ENCODE measurements around the gene TMEM116.

TMEM116 gene

DNA sequence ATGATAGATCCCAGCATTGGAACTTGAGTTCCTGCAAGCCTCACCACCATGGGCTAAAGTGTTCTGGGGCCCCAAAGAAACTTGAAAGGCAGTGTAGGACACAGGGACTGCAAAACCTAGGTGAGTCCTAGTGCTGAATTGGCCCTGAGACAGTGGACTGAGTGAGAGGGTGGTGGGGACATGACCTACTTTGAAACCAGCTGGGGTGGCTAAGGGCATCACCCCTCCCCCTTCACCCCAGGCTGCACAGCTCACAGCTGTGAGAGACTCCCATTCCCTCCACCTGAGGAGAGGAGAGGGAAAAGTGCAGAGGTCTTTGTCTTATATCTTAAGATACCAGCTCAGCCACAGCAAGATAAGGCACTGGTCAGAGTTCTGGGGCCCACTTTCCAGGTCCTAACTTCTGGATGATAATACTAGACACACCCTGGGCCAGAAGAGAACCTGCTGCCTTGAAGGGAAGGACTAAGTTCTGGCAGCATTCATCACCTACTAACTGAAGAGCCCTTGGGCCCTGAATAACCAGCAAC is 108.5 kb downstream of the TMEM116 start:
- no peak for DNase-seq

DNA sequence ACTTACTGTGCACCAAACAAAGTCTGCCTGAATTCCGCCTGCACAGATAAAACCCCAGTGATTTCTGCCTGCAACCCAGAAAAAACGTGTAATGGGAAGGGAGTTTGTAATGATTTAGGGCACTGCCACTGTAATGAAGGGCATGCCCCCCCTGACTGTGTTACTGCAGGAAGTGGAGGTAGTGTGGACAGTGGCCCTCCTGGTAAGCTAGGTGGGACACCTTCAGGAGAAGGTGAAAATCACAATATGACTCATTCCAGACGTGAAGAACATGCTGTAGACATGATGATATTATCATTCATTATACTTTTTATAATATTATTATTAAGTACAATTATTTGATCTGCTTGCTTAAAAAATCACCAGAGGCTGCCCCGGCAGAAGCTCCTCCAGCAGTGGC is 111.8 kb downstream of the TMEM116 start:
- no peak for DNase-seq

DNA sequence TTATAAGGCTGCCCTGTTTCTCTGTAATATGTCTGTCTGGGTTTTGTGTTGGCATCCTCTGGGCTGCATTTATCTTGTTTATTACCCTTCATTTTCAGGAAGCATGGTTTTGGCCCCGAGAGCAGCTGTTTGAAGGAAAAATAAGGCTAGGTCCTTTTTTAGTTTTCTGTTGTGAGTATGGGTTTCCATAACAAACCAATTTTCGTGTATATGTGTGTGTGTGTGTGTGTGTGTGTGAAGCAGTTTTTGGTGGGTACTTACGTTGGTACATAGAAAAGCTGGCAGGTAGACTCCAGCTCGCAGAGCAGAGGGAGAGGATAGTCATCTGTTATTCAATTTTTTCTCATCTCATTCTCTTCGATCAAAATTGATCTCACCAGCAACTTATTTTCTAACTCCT is 118.4 kb downstream of the TMEM116 start:
- DNase-seq = no peak

DNA sequence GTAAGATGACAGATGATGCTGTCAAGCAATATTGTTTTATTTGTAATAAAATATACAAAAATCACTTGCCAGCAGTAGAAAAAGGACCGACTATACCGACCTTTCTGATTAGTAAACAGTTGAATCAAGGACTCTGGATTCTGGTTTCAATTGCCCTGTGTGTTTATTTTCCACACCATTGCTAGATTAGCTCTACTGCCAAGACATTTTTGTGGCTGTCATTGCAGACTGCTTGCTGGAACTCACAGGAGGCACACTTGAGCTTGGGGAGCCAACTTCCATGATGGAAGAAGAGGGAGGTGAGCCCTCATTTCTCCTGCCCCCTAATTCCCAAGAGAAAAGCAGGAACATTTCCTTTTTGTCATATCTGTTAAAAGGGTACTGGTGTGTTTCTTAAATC is 119.7 kb downstream of the TMEM116 start:
- no peak for DNase-seq

DNA sequence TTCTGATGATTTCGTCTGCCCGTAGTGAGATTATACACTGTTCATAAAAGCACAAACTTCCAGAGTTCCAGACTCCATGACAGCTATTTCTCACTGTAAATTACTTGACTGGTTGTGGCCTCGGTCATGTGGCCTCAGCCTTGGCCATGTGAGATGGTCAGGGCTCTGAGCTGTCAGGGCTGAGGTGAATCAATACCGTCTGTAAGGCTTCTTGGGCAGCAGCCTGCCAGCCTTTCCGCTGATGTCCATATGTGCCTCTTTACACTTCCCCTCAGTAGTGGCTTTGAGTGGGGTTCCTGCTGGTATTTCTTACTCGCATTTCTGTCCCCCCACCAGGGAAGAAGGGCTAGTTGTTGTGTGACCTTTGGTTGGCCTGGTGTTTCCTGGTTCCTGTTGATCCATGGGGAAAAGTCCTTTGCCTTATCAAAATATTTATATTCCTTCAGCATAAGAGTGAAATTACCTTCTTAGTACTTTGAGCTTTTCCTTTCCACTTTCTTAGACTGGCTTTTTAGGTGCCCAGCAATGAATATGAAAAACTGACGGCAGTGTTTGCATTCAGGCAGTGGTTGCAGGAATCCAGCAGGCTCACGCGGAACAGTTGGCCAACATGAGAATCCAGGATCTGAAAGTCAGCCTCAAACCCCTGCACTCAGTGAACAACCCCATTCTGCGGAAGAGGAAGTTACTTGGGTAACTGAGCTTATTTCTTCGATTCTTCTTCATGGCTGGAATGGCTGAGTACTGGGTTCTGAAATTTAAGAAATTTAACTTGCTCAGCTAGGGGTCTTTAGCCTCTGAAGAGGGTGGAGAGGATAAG is 124.8 kb downstream of the TMEM116 start:
- peak in 1 of 56 donors; percentile 3 for DNase-seq

DNA sequence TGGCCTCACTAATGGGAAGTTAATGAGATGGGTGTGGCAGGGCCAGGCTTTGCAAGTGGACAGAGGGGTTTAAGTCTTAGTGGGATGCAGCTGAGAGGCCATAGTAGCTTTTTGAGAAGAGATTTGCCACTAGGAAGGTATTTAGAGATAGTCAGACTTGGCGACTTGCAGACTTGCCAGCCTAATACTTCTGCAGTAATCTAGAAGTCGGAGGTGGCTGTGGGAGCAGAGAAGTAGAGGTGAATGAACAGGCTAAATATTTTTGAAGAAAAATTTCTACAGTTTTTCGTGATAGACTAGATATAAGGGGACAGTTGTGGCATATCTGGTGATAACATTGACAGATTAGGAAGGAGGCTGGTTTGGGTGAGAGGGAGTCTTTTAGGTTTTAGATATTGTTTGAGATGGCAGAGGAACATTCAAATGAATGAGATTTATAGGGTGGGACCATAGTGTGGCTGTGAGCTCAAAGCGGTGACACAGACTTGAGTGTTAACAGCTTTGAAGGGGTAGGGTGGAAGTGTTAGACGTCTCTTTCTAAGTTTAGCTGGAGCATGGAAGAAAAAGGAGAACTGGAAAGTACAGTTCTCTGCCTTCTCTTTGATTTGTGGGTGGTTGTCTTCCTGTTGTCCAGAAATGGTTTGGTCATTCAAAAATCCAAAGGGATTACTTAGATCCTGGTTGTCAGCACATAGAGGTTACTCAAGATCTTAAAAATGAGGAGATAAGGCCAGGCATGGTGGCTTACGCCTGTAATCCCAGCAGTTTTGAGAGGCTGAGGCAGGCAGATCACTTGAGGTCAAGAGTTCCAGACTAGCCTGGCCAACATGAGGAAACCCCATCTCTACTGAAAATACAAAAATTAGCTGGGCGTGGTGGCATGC is 126.1 kb downstream of the TMEM116 start:
- DNase-seq = no peak

DNA sequence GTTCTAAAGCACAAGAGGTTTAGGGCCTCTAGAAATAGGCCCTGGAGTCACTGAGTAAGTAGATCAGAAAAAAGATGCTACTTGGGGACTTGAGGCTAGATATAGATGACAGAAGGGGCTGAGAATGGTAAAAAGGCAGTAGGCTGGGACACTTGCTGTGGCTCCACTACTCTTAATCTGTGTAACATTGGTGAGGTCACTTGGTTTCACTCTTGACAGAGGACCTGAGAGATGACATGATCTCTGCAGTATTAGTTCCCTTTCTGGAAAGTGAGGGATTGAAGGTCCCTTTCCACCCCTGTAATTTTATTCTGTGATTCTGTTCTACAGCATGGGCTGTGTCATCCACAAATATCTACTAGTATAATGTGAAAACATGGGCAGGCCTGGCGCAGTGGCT is 131.2 kb downstream of the TMEM116 start:
- DNase-seq = no peak
